HCT116 (cell line): ENCODE data around the gene CBX3.

ENCODE experiments used
- JUND ChIP-seq: IDR thresholded peaks from 2 replicates; pipeline ENCODE4 v1.6.1; 2012
- SP1 ChIP-seq: IDR thresholded peaks from 2 replicates; pipeline ENCODE4 v1.6.1; 2012; ENCODE audit warnings: low read depth

DNA sequence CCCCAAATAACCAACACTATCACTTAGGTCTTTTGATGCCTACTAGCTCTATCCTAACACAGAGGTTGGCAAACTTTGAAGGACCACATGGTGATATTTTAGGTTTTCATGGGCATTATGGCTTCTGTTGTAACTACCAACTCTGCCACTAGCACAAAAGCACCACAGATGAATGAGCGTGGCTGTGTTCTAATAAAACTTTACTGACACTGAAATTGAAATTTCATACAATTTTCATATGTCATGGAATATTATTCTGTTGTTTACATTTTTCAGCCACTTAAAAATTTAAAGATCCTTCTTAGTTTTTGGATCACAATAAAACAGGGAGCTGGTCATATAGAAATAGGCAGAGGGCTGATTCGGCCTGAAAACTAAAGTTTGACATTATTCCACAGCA, 26.4 kb downstream of the CBX3 start:
- TF ChIP-seq SP1 (no peak), JUND (no peak)
